HG03439 (cell line): Measurements from ENCODE around the gene ZBTB48.
"Not testable (repeated sequence)": the region's sequence is repeated elsewhere in the genome, so short reads cannot be mapped to it uniquely, and the experiment has no call there.

Source experiments
- ATAC-seq: cut with Tn5 transposase; IDR thresholded peaks from one replicate; pipeline ENCODE4 v1.9.1; 2021; ENCODE audit warnings: mild to moderate bottlenecking, moderate library complexity; ENCODE audit not compliant: unreplicated experiment

Gene ZBTB48

GRCh38 chr1:6590046-6590445 is 10.3 kb downstream of the ZBTB48 start:
- no peak for ATAC-seq

GRCh38 chr1:6591222-6591621 is 11.4 kb downstream of the ZBTB48 start:
- ATAC-seq, result no peak

- no peak for ATAC-seq
Measured at GRCh38 chr1:6591644-6592043, 11.8 kb downstream of the ZBTB48 start.

GRCh38 chr1:6592441-6592840 is 12.6 kb downstream of the ZBTB48 start:
- no peak for ATAC-seq

- no peak for ATAC-seq
Measured at GRCh38 chr1:6592865-6593593, 13.2 kb downstream of the ZBTB48 start.

- no peak for ATAC-seq
Measured at GRCh38 chr1:6593810-6594209, 14.0 kb downstream of the ZBTB48 start.

GRCh38 chr1:6594977-6595740 is 15.4 kb downstream of the ZBTB48 start:
- ATAC-seq, result no peak

GRCh38 chr1:6596351-6596750 is 16.6 kb downstream of the ZBTB48 start:
- ATAC-seq, result no peak

GRCh38 chr1:6596886-6597776 is 17.3 kb downstream of the ZBTB48 start:
- no peak for ATAC-seq

GRCh38 chr1:6597777-6598131 is 18.0 kb downstream of the ZBTB48 start:
- no peak for ATAC-seq

GRCh38 chr1:6599141-6599975 is 19.6 kb downstream of the ZBTB48 start:
- ATAC-seq, result no peak

- ATAC-seq, result not testable (repeated sequence)
Measured at GRCh38 chr1:6599991-6600390, 20.2 kb downstream of the ZBTB48 start.

GRCh38 chr1:6600410-6601048 is 20.7 kb downstream of the ZBTB48 start:
- peak; percentile 1 for ATAC-seq

- peak; percentile 40 for ATAC-seq
Measured at GRCh38 chr1:6601049-6601922, 21.5 kb downstream of the ZBTB48 start.

GRCh38 chr1:6601923-6602668 is 22.3 kb downstream of the ZBTB48 start:
- peak; percentile 5 for ATAC-seq

GRCh38 chr1:6602669-6603237 is 23.0 kb downstream of the ZBTB48 start, which contains the start of gene KLHL21:
Gene KLHL21 (minus strand): TSS chr1:6602869. CDS start chr1:6602817, 52 bp downstream.
- peak; percentile 52 for ATAC-seq

GRCh38 chr1:6603238-6603914 is 23.6 kb downstream of the ZBTB48 start:
- ATAC-seq, result peak; percentile 29
